HEK293 (cell line): ENCODE measurements around the gene C3orf62.

Experiments used
- CTCF ChIA-PET: fragments of 350-600 bp; formaldehyde crosslinking; extraction: SDS; loops from one replicate; lab custom pipeline; 2021; ENCODE audit warnings: antibody characterized with exemption; lab: Yijun Ruan, JAX
- POLR2A ChIA-PET: fragments of 300-600 bp; formaldehyde crosslinking; extraction: SDS; loops from one replicate; lab custom pipeline; 2020; ENCODE audit warnings: antibody characterized with exemption, inconsistent platforms; lab: Yijun Ruan, JAX
- H3K27ac ChIP-seq: fragments of 200-500 bp; sonication (Bioruptor generic); 2 replicates; pipeline ENCODE4 v1.5.1; 2014; ENCODE audit warnings: low read depth, low read length, control low read depth, inconsistent platforms; ENCODE audit errors: extremely low read depth
- H3K36me3 ChIP-seq, 2 experiments: fragments of 200-500 bp in 1 of 2; sonication (Bioruptor generic) in 1 of 2; 1 replicate in 1 of 2; 2 replicates in 1 of 2; pipeline ENCODE4 v1.5.1; 2014 to 2017; ENCODE audit warnings: inconsistent platforms in 2 of 2, low read length in 2 of 2; ENCODE audit not compliant: control insufficient read depth in 2 of 2, insufficient read depth in 1 of 2
- H3K4me1 ChIP-seq: fragments of 200-500 bp; sonication (Bioruptor generic); 2 replicates; pipeline ENCODE4 v1.5.1; 2014; ENCODE audit warnings: mild to moderate bottlenecking, low read length, inconsistent platforms; ENCODE audit not compliant: control insufficient read depth, insufficient read depth
- H3K4me3 ChIP-seq: 2 replicates; pipeline ENCODE4 v1.5.1; 2011; ENCODE audit warnings: low read depth, mild to moderate bottlenecking, control low read depth, low read length, moderate library complexity
- H3K9me3 ChIP-seq: fragments of 200-500 bp; sonication (Bioruptor generic); 2 replicates; pipeline ENCODE4 v1.5.1; 2014; ENCODE audit warnings: low read depth, low read length, inconsistent platforms; ENCODE audit not compliant: control insufficient read depth, insufficient read depth
- FEZF1 ChIP-seq: fragments of 450-650 bp; formaldehyde crosslinking; IDR thresholded peaks from 2 replicates; pipeline ENCODE4 v1.5.1; 2016; ENCODE audit warnings: missing biosample characterization, missing genetic modification characterization
- GLIS1 ChIP-seq: fragments of 450-650 bp; formaldehyde crosslinking; IDR thresholded peaks from 2 replicates; pipeline ENCODE4 v1.5.1; 2016; ENCODE audit warnings: missing biosample characterization, missing genetic modification characterization
- KLF9 ChIP-seq: fragments of 450-650 bp; formaldehyde crosslinking; IDR thresholded peaks from 2 replicates; pipeline ENCODE4 v1.5.1; 2016; ENCODE audit warnings: missing biosample characterization, missing genetic modification characterization, low read depth
- ZEB2 ChIP-seq: fragments of 450-650 bp; formaldehyde crosslinking; IDR thresholded peaks from 2 replicates; pipeline ENCODE4 v1.5.1; 2016; ENCODE audit warnings: missing biosample characterization, missing genetic modification characterization
- ZIC2 ChIP-seq: fragments of 450-650 bp; formaldehyde crosslinking; IDR thresholded peaks from 2 replicates; pipeline ENCODE4 v1.5.1; 2016; ENCODE audit warnings: missing biosample characterization, missing genetic modification characterization
- ZNF239 ChIP-seq: fragments of 450-650 bp; formaldehyde crosslinking; IDR thresholded peaks from 2 replicates; pipeline ENCODE4 v1.5.1; 2016; ENCODE audit warnings: missing biosample characterization, missing genetic modification characterization
- ZNF324 ChIP-seq: fragments of 450-650 bp; formaldehyde crosslinking; IDR thresholded peaks from 2 replicates; pipeline ENCODE4 v1.5.1; 2016; ENCODE audit warnings: missing biosample characterization, missing genetic modification characterization
- ZNF404 ChIP-seq: fragments of 450-650 bp; formaldehyde crosslinking; IDR thresholded peaks from 2 replicates; pipeline ENCODE4 v1.5.1; 2017; ENCODE audit warnings: missing biosample characterization, missing genetic modification characterization
- ZNF473 ChIP-seq: fragments of 450-650 bp; formaldehyde crosslinking; IDR thresholded peaks from 2 replicates; pipeline ENCODE4 v1.5.1; 2017; ENCODE audit warnings: missing biosample characterization, missing genetic modification characterization
- ZNF521 ChIP-seq: fragments of 450-650 bp; formaldehyde crosslinking; IDR thresholded peaks from 2 replicates; pipeline ENCODE4 v1.5.1; 2017; ENCODE audit warnings: missing biosample characterization, mild to moderate bottlenecking, missing genetic modification characterization
- ZNF544 ChIP-seq: fragments of 450-650 bp; formaldehyde crosslinking; IDR thresholded peaks from 2 replicates; pipeline ENCODE4 v1.5.0; 2017; ENCODE audit warnings: missing biosample characterization, missing genetic modification characterization
- ZNF585B ChIP-seq: fragments of 450-650 bp; formaldehyde crosslinking; IDR thresholded peaks from 2 replicates; pipeline ENCODE4 v1.5.1; 2016; ENCODE audit warnings: missing biosample characterization, missing genetic modification characterization
- ZNF610 ChIP-seq: fragments of 450-650 bp; formaldehyde crosslinking; IDR thresholded peaks from 2 replicates; pipeline ENCODE4 v1.5.1; 2016; ENCODE audit warnings: missing biosample characterization, missing genetic modification characterization, borderline replicate concordance
- ZNF654 ChIP-seq: fragments of 450-650 bp; formaldehyde crosslinking; IDR thresholded peaks from 2 replicates; pipeline ENCODE4 v1.5.1; 2016; ENCODE audit warnings: low read depth, missing biosample characterization, missing genetic modification characterization
- ZNF658 ChIP-seq: fragments of 450-650 bp; formaldehyde crosslinking; IDR thresholded peaks from 2 replicates; pipeline ENCODE4; 2016; ENCODE audit warnings: missing biosample characterization, missing genetic modification characterization
- ZNF677 ChIP-seq: fragments of 450-650 bp; IDR thresholded peaks from 2 replicates; pipeline ENCODE4 v1.5.0; 2018; ENCODE audit warnings: missing biosample characterization, mild to moderate bottlenecking, missing genetic modification characterization, moderate library complexity
- ZNF747 ChIP-seq: fragments of 450-650 bp; formaldehyde crosslinking; IDR thresholded peaks from 2 replicates; pipeline ENCODE4 v1.5.1; 2016; ENCODE audit warnings: missing biosample characterization, missing genetic modification characterization
- TF ChIP-seq, protein P1 (sequence below): fragments of 450-650 bp; formaldehyde crosslinking; IDR thresholded peaks from 2 replicates; pipeline ENCODE4 v1.5.1; 2017; ENCODE audit warnings: missing biosample characterization, missing genetic modification characterization
- TF ChIP-seq, protein P2 (sequence below): fragments of 450-650 bp; formaldehyde crosslinking; IDR thresholded peaks from 2 replicates; pipeline ENCODE4 v1.5.1; 2017; ENCODE audit warnings: missing biosample characterization, mild to moderate bottlenecking, missing genetic modification characterization, moderate library complexity
- TF ChIP-seq, protein P3 (sequence below): fragments of 450-650 bp; formaldehyde crosslinking; IDR thresholded peaks from 2 replicates; pipeline ENCODE4 v1.5.1; 2016; ENCODE audit warnings: missing biosample characterization, missing genetic modification characterization
- TF ChIP-seq, protein P4 (sequence below): fragments of 450-650 bp; formaldehyde crosslinking; IDR thresholded peaks from 2 replicates; pipeline ENCODE4 v1.5.1; 2016; ENCODE audit warnings: missing biosample characterization, missing genetic modification characterization, low read depth

Gene C3orf62

DNA sequence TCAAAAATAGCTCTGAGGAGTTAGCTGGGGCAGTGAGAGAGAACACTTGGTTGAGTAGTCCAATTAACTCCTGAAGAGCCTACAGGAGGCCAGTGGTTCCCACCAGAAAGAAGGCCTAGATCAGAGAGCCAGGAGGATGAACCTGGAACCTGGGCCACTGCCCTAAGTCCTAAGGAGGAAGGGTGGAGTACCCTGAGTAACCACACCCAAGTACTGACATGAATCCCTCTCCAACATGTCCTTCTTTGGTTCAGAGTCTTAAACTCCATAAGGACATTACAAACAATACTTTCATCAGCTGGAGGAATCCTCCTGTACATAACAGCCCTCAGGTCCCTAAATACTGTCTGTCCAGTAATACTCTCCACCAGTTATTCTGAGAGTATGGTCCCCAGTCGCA, 25.6 kb upstream of the C3orf62 start:
- Histone ChIP-seq H3K4me3 (no peak overlapping the region), H3K27ac (no peak overlapping the region), H3K4me1 (no peaks in the 10 kb centered on the region), H3K36me3 (peaks cover 10 to 66% of the 10 kb centered on the region in 2 experiments; a peak in 2 of 3 replicates), H3K9me3 (no peaks in the 10 kb centered on the region)
- ChIA-PET POLR2A (interaction anchor here (0.6 to 0.8 kb wide), 2 partner anchors 9 to 169 kb away, joined by 3 read pairs; no protein-coding TSS in a partner anchor), CTCF (interaction anchor here (0.6 to 0.9 kb wide), 2 partner anchors 131 to 370 kb away, joined by 3 read pairs; partner anchors contain the start of gene KLHDC8B)
- no peak for TF ChIP-seq ZNF677 (tag by site-specific recombination)
- TF ChIP-seq ZNF658 = no peak
- TF ChIP-seq KLF9 (tag by site-specific recombination) = no peak

DNA sequence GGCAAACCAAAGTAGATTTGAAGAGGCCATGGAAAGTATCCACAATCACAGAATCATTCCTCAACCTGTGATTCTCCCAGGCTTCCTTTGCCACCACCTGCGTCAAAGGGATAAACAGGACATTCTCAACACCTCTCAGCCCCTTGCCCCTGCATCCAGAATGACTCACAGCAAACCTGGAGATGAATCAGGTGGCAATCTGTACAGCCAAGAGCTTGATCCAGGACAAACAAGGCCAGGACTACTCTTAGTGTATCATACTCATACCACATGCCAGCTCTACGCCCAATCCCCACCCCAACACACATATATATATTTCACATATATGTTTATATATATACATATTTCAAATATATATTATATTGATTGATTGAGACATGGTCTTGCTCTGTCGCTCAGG, 23.6 kb upstream of the C3orf62 start:
- CTCF ChIA-PET = no interaction called here
- H3K4me1 ChIP-seq = no peaks in the 10 kb centered on the region
- TF ChIP-seq ZNF747 (tag by site-specific recombination) (no peak), ZNF521 (tag by site-specific recombination) (no peak), ZNF404 (tag by site-specific recombination) (no peak), GLIS1 (no peak), ZNF473 (tag by site-specific recombination) (no peak), FEZF1 (tag by site-specific recombination) (no peak), ZNF654 (tag by site-specific recombination) (no peak)
- TF ChIP-seq, protein P1, sequence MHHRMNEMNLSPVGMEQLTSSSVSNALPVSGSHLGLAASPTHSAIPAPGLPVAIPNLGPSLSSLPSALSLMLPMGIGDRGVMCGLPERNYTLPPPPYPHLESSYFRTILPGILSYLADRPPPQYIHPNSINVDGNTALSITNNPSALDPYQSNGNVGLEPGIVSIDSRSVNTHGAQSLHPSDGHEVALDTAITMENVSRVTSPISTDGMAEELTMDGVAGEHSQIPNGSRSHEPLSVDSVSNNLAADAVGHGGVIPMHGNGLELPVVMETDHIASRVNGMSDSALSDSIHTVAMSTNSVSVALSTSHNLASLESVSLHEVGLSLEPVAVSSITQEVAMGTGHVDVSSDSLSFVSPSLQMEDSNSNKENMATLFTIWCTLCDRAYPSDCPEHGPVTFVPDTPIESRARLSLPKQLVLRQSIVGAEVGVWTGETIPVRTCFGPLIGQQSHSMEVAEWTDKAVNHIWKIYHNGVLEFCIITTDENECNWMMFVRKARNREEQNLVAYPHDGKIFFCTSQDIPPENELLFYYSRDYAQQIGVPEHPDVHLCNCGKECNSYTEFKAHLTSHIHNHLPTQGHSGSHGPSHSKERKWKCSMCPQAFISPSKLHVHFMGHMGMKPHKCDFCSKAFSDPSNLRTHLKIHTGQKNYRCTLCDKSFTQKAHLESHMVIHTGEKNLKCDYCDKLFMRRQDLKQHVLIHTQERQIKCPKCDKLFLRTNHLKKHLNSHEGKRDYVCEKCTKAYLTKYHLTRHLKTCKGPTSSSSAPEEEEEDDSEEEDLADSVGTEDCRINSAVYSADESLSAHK (tag by site-specific recombination) = no peak
- TF ChIP-seq, protein P2, sequence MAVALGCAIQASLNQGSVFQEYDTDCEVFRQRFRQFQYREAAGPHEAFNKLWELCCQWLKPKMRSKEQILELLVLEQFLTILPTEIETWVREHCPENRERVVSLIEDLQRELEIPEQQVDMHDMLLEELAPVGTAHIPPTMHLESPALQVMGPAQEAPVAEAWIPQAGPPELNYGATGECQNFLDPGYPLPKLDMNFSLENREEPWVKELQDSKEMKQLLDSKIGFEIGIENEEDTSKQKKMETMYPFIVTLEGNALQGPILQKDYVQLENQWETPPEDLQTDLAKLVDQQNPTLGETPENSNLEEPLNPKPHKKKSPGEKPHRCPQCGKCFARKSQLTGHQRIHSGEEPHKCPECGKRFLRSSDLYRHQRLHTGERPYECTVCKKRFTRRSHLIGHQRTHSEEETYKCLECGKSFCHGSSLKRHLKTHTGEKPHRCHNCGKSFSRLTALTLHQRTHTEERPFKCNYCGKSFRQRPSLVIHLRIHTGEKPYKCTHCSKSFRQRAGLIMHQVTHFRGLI (tag by site-specific recombination) = no peak
- TF ChIP-seq, protein P3, sequence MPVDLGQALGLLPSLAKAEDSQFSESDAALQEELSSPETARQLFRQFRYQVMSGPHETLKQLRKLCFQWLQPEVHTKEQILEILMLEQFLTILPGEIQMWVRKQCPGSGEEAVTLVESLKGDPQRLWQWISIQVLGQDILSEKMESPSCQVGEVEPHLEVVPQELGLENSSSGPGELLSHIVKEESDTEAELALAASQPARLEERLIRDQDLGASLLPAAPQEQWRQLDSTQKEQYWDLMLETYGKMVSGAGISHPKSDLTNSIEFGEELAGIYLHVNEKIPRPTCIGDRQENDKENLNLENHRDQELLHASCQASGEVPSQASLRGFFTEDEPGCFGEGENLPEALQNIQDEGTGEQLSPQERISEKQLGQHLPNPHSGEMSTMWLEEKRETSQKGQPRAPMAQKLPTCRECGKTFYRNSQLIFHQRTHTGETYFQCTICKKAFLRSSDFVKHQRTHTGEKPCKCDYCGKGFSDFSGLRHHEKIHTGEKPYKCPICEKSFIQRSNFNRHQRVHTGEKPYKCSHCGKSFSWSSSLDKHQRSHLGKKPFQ (tag by site-specific recombination) = no peak
- POLR2A ChIA-PET = no interaction called here
- H3K4me3 ChIP-seq = no peak overlapping the region
- H3K9me3 ChIP-seq = no peaks in the 10 kb centered on the region
- H3K27ac ChIP-seq = no peak overlapping the region
- H3K36me3 ChIP-seq = peaks cover 8 to 74% of the 10 kb centered on the region in 2 experiments; a peak in 2 of 3 replicates

DNA sequence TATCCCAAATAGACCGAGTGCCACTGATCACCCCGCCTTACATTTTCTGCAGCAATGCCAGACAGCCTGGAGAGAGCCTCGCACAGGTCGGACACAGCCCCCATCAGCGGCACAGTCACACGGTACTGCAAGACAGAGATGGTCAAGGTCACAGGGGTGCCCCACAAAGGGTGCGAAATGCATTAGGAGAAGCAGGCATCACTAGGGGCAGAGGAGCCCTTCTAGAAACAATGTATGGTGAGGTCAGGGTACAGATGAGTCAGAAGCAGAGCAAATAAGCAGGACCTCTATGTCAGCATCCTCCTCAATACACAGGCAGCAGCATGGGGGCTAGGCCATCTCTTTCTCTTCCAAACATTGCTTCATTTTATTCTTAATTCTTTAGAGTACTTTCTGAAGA, 21.5 kb upstream of the C3orf62 start:
- Histone ChIP-seq H3K36me3 (peaks cover 13 to 79% of the 10 kb centered on the region in 2 experiments; a peak in 2 of 3 replicates), H3K4me3 (no peak overlapping the region), H3K4me1 (no peaks in the 10 kb centered on the region), H3K9me3 (no peaks in the 10 kb centered on the region), H3K27ac (no peak overlapping the region)
- TF ChIP-seq ZIC2 (tag by site-specific recombination) (no peak), ZNF610 (tag by site-specific recombination) (no peak), ZNF654 (tag by site-specific recombination) (no peak), ZEB2 (tag by site-specific recombination) (no peak), ZNF585B (tag by site-specific recombination) (no peak), ZNF239 (tag by site-specific recombination) (no peak), ZNF324 (no peak), ZNF544 (no peak)
- TF ChIP-seq, protein P4, sequence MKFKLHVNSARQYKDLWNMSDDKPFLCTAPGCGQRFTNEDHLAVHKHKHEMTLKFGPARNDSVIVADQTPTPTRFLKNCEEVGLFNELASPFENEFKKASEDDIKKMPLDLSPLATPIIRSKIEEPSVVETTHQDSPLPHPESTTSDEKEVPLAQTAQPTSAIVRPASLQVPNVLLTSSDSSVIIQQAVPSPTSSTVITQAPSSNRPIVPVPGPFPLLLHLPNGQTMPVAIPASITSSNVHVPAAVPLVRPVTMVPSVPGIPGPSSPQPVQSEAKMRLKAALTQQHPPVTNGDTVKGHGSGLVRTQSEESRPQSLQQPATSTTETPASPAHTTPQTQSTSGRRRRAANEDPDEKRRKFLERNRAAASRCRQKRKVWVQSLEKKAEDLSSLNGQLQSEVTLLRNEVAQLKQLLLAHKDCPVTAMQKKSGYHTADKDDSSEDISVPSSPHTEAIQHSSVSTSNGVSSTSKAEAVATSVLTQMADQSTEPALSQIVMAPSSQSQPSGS (tag by site-specific recombination) = no peak
- POLR2A ChIA-PET = no interaction called here
- CTCF ChIA-PET = no interaction called here
